Central memory CD4-positive, alpha-beta T cell (primary cell): Measurements from ENCODE around the gene BRD7.

Experiments
- DNase-seq: peaks from one replicate; pipeline ENCODE4 v3.0.0; 2022

BRD7 gene

GRCh38 chr16:50271148-50272041 lies 97.4 kb downstream of the BRD7 start:
- no peak for DNase-seq

GRCh38 chr16:50270510-50271147 lies 98.2 kb downstream of the BRD7 start:
- no peak for DNase-seq

- no peak for DNase-seq
Measured at GRCh38 chr16:50269769-50270509, 98.8 kb downstream of the BRD7 start.

GRCh38 chr16:50269061-50269705 lies 99.6 kb downstream of the BRD7 start:
- no peak for DNase-seq

GRCh38 chr16:50268352-50268751 lies 100.4 kb downstream of the BRD7 start:
- no peak for DNase-seq

- peak; percentile 36 for DNase-seq
Measured at GRCh38 chr16:50267651-50268050, 101.1 kb downstream of the BRD7 start.

GRCh38 chr16:50267151-50267631 lies 101.6 kb downstream of the BRD7 start:
- no peak for DNase-seq

GRCh38 chr16:50266337-50267091 lies 102.3 kb downstream of the BRD7 start, which contains the start of gene ADCY7:
Gene ADCY7, plus strand, starts transcription at chr16:50266551. Its CDS starts 21,629 bp downstream, at chr16:50288180.
- DNase-seq = peak; percentile 80
